ENCODE data around the gene CLCN3.

DNA sequence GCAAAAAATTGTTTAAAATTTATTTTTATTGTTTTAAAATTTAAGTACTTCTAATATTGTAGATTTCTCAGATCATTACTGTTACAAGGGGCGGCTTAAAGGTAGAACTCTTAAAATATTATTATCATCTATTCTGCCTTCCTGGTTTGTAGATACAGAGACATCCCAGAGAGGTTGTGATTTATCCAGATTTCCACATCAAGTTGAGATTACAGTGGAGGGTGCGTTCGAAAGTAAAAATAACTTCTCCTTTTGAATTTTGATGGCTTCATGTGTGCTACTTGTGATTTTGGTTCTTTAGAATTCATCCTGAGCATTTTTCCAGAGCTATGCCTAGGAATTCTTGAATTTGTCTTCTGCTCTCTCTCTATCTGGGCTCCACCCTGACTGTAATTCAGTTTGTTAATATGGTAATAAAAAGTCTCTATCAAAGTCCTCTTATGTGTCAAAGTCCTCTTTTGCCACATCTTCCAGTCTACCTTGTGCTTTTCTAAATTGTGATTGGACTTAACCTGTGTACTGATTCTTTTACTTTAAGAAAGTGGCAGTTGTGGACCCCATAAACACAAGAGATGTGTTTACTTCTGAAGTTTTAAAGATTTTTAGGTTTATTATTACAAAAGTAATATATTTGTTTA lies 37.2 kb downstream of the CLCN3 start:
- TF ChIP-seq, protein P1, sequence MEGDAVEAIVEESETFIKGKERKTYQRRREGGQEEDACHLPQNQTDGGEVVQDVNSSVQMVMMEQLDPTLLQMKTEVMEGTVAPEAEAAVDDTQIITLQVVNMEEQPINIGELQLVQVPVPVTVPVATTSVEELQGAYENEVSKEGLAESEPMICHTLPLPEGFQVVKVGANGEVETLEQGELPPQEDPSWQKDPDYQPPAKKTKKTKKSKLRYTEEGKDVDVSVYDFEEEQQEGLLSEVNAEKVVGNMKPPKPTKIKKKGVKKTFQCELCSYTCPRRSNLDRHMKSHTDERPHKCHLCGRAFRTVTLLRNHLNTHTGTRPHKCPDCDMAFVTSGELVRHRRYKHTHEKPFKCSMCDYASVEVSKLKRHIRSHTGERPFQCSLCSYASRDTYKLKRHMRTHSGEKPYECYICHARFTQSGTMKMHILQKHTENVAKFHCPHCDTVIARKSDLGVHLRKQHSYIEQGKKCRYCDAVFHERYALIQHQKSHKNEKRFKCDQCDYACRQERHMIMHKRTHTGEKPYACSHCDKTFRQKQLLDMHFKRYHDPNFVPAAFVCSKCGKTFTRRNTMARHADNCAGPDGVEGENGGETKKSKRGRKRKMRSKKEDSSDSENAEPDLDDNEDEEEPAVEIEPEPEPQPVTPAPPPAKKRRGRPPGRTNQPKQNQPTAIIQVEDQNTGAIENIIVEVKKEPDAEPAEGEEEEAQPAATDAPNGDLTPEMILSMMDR (conservative IDR thresholded peaks at IDR 0.05; ENCODE audit: low read length) = no peak
- TF ChIP-seq EZH2phosphoT487 (IDR thresholded peaks at IDR 0.05; ENCODE audit: borderline replicate concordance, low read depth, low read length) = no peak

Measured in OCI-LY7 (cell line).